B cell (primary cell): ENCODE data around the gene CACNA2D1. TPM values are rescaled to one million over a fixed set of nuclear protein-coding genes. Genes with fewer than 3 reads are reported as not detected.

Experiments
- ATAC-seq: fragments of 200-7000 bp; cut with Tn5 transposase; one replicate; pipeline ENCODE4 v1.10.0; 2021; ENCODE audit warnings: low read depth, mild to moderate bottlenecking, moderate number of reproducible peaks, moderate library complexity
- CTCF ChIA-PET: fragments of 350-600 bp; sonication (Branson Sonifier 250); formaldehyde crosslinking; loops from one replicate; lab custom pipeline; 2021; ENCODE audit warnings: antibody characterized with exemption, inconsistent platforms; lab: Charles Lee
- POLR2A ChIA-PET: fragments of 350-600 bp; sonication (Branson Sonifier 250); formaldehyde crosslinking; loops from one replicate; lab custom pipeline; 2021; ENCODE audit warnings: antibody characterized with exemption; lab: Charles Lee
- DNase-seq: peaks from one replicate; pipeline ENCODE4 v3.0.0; 2013
- H2AFZ ChIP-seq: 2 replicates; pipeline ENCODE4 v1.6.1; 2012; ENCODE audit warnings: mild to moderate bottlenecking, low read depth, low read length; ENCODE audit not compliant: insufficient read depth, poor library complexity, severe bottlenecking
- H3K27ac ChIP-seq, 2 donors: 1 replicate in 1 of 2; 2 replicates in 1 of 2; pipeline ENCODE4 v1.5.1; 2012 to 2013; ENCODE audit warnings: low read length in 2 of 2, mild to moderate bottlenecking in 2 of 2, moderate library complexity in 1 of 2
- H3K27me3 ChIP-seq, 4 experiments: fragments of 200-600 bp in 1 of 4; sonication (generic) in 1 of 4; replicated peaks in 1 of 4; 1 replicate in 2 of 4; 2 replicates in 2 of 4; pipeline versions ENCODE4 v1.6.1 to v1.7.0; 2013 to 2016; ENCODE audit warnings: low read length in 3 of 4, mild to moderate bottlenecking in 2 of 4, mixed read lengths in 1 of 4, moderate library complexity in 1 of 4; ENCODE audit not compliant: insufficient read depth in 4 of 4, control insufficient read depth in 3 of 4; ENCODE audit errors: control extremely low read depth in 1 of 4
- H3K36me3 ChIP-seq, 2 experiments: replicated peaks in 1 of 2; 1 replicate in 1 of 2; 2 replicates in 1 of 2; pipeline versions ENCODE4 v1.6.1 to v1.7.1; 2013; ENCODE audit warnings: low read length in 1 of 2; ENCODE audit not compliant: insufficient read depth in 2 of 2, control insufficient read depth in 1 of 2; ENCODE audit errors: control extremely low read depth in 1 of 2, extremely low read depth in 1 of 2
- H3K4me1 ChIP-seq, 2 donors: fragments of 200-600 bp in 1 of 2; sonication (generic) in 1 of 2; 1 replicate in 1 of 2; 2 replicates in 1 of 2; pipeline versions ENCODE4 v1.5.1 to v1.6.1; 2013 to 2017; ENCODE audit warnings: low read length in 2 of 2; ENCODE audit not compliant: control insufficient read depth in 2 of 2, insufficient read depth in 2 of 2
- H3K4me2 ChIP-seq: replicated peaks from 2 replicates; pipeline ENCODE3; 2012; ENCODE audit warnings: mild to moderate bottlenecking, low read depth, low read length; ENCODE audit not compliant: poor library complexity, severe bottlenecking
- H3K4me3 ChIP-seq, 5 experiments: fragments of 200-600 bp in 1 of 5; sonication (generic) in 1 of 5; 1 replicate in 3 of 5; 2 replicates in 2 of 5; pipeline versions ENCODE4 v1.5.1 to v1.7.0; 2011 to 2016; ENCODE audit warnings: low read length in 4 of 5, mild to moderate bottlenecking in 4 of 5, low read depth in 2 of 5, control low read depth in 1 of 5, moderate library complexity in 1 of 5; ENCODE audit not compliant: insufficient read depth in 1 of 5; ENCODE audit errors: control extremely low read depth in 1 of 5, extremely low read depth in 1 of 5
- H3K79me2 ChIP-seq: fragments of 200-600 bp; sonication (generic); one replicate; pipeline ENCODE4 v1.6.0; 2016; ENCODE audit warnings: low read length; ENCODE audit not compliant: control insufficient read depth, insufficient read depth
- H3K9ac ChIP-seq: fragments of 200-600 bp; sonication (generic); 2 replicates; pipeline ENCODE4 v1.6.1; 2017; ENCODE audit warnings: mild to moderate bottlenecking, low read length, moderate library complexity
- H3K9me3 ChIP-seq, 3 donors: one replicate each; pipeline versions ENCODE4 v1.6.1 to v1.7.1; 2013; ENCODE audit warnings: low read length in 2 of 3; ENCODE audit not compliant: control insufficient read depth in 2 of 3, insufficient read depth in 1 of 3; ENCODE audit errors: control extremely low read depth in 1 of 3
- H4K20me1 ChIP-seq: 2 replicates; pipeline ENCODE4 v1.6.0; 2012; ENCODE audit warnings: mild to moderate bottlenecking, low read length; ENCODE audit not compliant: insufficient read depth, control insufficient read depth, poor library complexity, severe bottlenecking
- H3K27ac Mint-ChIP-seq: one replicate; pipeline ENCODE4 v1.8.0; 2021; ENCODE audit warnings: mixed read lengths
- H3K27me3 Mint-ChIP-seq: one replicate; pipeline ENCODE4 v1.8.0; 2021; ENCODE audit warnings: mixed read lengths
- H3K4me1 Mint-ChIP-seq: one replicate; pipeline ENCODE4 v1.8.0; 2021; ENCODE audit warnings: mixed read lengths
- H3K4me3 Mint-ChIP-seq: one replicate; pipeline ENCODE4 v1.8.0; 2021; ENCODE audit warnings: mixed read lengths
- H3K9me3 Mint-ChIP-seq: one replicate; pipeline ENCODE4 v1.8.0; 2022; ENCODE audit warnings: mixed read lengths; ENCODE audit not compliant: insufficient read depth
- CTCF ChIP-seq: fragments of 200-600 bp; IDR thresholded peaks from one replicate; pipeline ENCODE4 v1.8.0; 2022; ENCODE audit warnings: antibody characterized with exemption, mild to moderate bottlenecking
- EZH2 ChIP-seq: IDR thresholded peaks from 2 replicates; pipeline ENCODE4 v1.6.1; 2012; ENCODE audit warnings: borderline replicate concordance, low read depth, mild to moderate bottlenecking, moderate library complexity, low read length; ENCODE audit not compliant: insufficient read depth, poor library complexity, severe bottlenecking
- WGBS: methylation state at CpG from one replicate; pipeline ENCODE4 v1.1.5; 2013; ENCODE audit warnings: missing lambda C conversion rate; ENCODE audit not compliant: insufficient coverage; 5-methylcytosine and 5-hydroxymethylcytosine counted together
- intact Hi-C: fragments of 100-400 bp; cut with micrococcal nuclease; formaldehyde crosslinking; loops from one replicate; pipeline ENCODE4 v1.10.0; 2022
- polyA plus RNA-seq: library from polyadenylated mRNA; depleted of rRNA; stranded (reverse); fragments of >200 nt; gene quantifications from 2 replicates; pipeline ENCODE4 v1.2.3, GENCODE V29; 2012
- total RNA-seq, 2 donors: library from RNA; stranded (reverse); fragments of 120-200 nt in 1 of 2; gene quantifications; 1 replicate in 1 of 2; 2 replicates in 1 of 2; pipeline versions ENCODE4 v1.2.3 to v1.2.4, GENCODE V29; 2013 to 2022

The CACNA2D1 gene
- total and polyA plus RNA-seq, 2 donors (not counting 1 experiment from before 2014, with no cell fraction given) = not detected

GRCh38 chr7:82364048-82364447 is 79.5 kb downstream of the CACNA2D1 start:
- H3K27me3 ChIP-seq = no peaks in the 10 kb centered on the region
- TF ChIP-seq CTCF = no peak
- no peak for TF ChIP-seq EZH2
- H3K9ac ChIP-seq = no peak overlapping the region
- Mint-ChIP-seq H3K4me3 (no peak overlapping the region), H3K4me1 (no peaks in the 10 kb centered on the region), H3K27me3 (no peaks in the 10 kb centered on the region), H3K9me3 (no peaks in the 10 kb centered on the region), H3K27ac (no peak overlapping the region)
- DNase-seq (no peak), ATAC-seq (no peak)
- no peaks in the 10 kb centered on the region for H3K36me3 ChIP-seq
- ChIA-PET POLR2A (no interaction called here), CTCF (no interaction called here)
- H3K4me2 ChIP-seq = no peak overlapping the region
- no peak overlapping the region for H2AFZ ChIP-seq
- H3K9me3 ChIP-seq = no peaks in the 10 kb centered on the region
- intact Hi-C loops = no loop called here
- no peaks in the 10 kb centered on the region for H3K4me1 ChIP-seq
- no peaks in the 10 kb centered on the region for H4K20me1 ChIP-seq
- no peak overlapping the region for H3K27ac ChIP-seq
- H3K4me3 ChIP-seq = no peak overlapping the region
- WGBS = 70% methylated on average over 1 of the region's 1 CpG
- H3K79me2 ChIP-seq = no peaks in the 10 kb centered on the region

DNA sequence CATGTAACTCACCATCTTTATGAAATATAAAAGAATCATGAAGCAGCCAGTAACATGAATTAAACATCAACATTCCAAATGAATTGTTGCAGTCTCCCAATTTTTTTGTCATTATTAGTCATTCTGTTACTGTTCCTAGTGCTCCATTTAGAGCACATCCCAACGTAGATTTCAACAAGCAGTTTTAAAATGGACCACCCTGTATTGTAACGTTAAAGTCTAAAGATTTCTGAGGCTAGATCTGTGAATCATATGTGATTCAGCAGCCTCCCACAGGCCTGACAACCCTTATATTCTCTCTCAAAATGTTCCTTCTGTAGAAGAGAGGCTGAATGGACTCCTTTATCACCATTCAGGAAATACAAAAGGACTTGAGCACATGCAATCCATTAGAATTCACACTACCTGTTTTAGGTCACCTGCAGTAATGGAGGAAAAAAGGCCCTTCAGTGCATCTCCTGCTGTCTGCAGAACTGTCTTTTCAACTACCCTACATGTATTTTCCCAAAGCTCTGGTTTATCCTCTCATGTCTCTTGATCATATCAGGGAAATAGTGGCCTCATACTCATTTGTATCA is 81.4 kb downstream of the CACNA2D1 start:
- TF ChIP-seq CTCF (no peak), EZH2 (no peak)
- Histone ChIP-seq H3K4me2 (no peak overlapping the region), H4K20me1 (no peaks in the 10 kb centered on the region), H3K4me3 (no peak overlapping the region), H3K9ac (no peak overlapping the region), H3K27me3 (no peaks in the 10 kb centered on the region), H2AFZ (no peak overlapping the region), H3K36me3 (no peaks in the 10 kb centered on the region), H3K9me3 (no peaks in the 10 kb centered on the region), H3K79me2 (no peaks in the 10 kb centered on the region), H3K27ac (no peak overlapping the region), H3K4me1 (no peaks in the 10 kb centered on the region)
- Mint-ChIP-seq H3K4me3 (no peak overlapping the region), H3K27ac (no peak overlapping the region), H3K9me3 (peaks cover 2% of the 10 kb centered on the region), H3K4me1 (no peaks in the 10 kb centered on the region), H3K27me3 (no peaks in the 10 kb centered on the region)
- ChIA-PET CTCF (no interaction called here), POLR2A (no interaction called here)
- DNase-seq (no peak), ATAC-seq (no peak)
- no CpG with 5 or more reads among the region's 2 CpGs for WGBS
- intact Hi-C loops = no loop called here
